ENCODE results near the gene ACYP1.

GRCh38 chr14:75032939-75033338, 30.9 kb downstream of the ACYP1 start:
- TF ChIP-seq NFYB (CRISPR knock-in tag; IDR thresholded peaks at IDR 0.05) (no peak), POLR2A (IDR thresholded peaks at IDR 0.05; ENCODE audit: insufficient read depth in 1 of 2, low read depth in 2 of 2, low read length in 2 of 2) (no peak), ZNF10 (CRISPR knock-in tag; IDR thresholded peaks at IDR 0.05; ENCODE audit: borderline replicate concordance, low read depth) (no peak), ZNF142 (CRISPR knock-in tag; IDR thresholded peaks at IDR 0.05) (no peak), KDM4B (CRISPR knock-in tag; IDR thresholded peaks at IDR 0.05) (no peak), ZNF644 (CRISPR knock-in tag; IDR thresholded peaks at IDR 0.05; ENCODE audit: low read depth) (no peak), SP5 (CRISPR knock-in tag; IDR thresholded peaks at IDR 0.05; ENCODE audit: borderline replicate concordance, low read depth) (no peak), ZNF354B (CRISPR knock-in tag; IDR thresholded peaks at IDR 0.05) (no peak)

Measured in HepG2 (cell line).